HG03159 (cell line): ENCODE measurements around the gene ACTR3C.

Experiments
- ATAC-seq: cut with Tn5 transposase; IDR thresholded peaks from one replicate; pipeline ENCODE4 v1.9.1; 2021; ENCODE audit warnings: mild to moderate bottlenecking, moderate library complexity; ENCODE audit not compliant: unreplicated experiment

ACTR3C gene

GRCh38 chr7:150337179-150337578, 13.8 kb upstream of the ACTR3C start:
- no peak for ATAC-seq

- no peak for ATAC-seq
Measured at GRCh38 chr7:150336746-150337145, 13.4 kb upstream of the ACTR3C start.

- ATAC-seq, result no peak
Measured at GRCh38 chr7:150335774-150336112, 12.4 kb upstream of the ACTR3C start.

GRCh38 chr7:150335108-150335773, 11.9 kb upstream of the ACTR3C start:
- ATAC-seq, result no peak

- ATAC-seq, result no peak
Measured at GRCh38 chr7:150334108-150334507, 10.8 kb upstream of the ACTR3C start.

GRCh38 chr7:150333659-150334058, 10.3 kb upstream of the ACTR3C start:
- no peak for ATAC-seq

- no peak for ATAC-seq
Measured at GRCh38 chr7:150332852-150333635, 9.7 kb upstream of the ACTR3C start.

- no peak for ATAC-seq
Measured at GRCh38 chr7:150330211-150330885, 7.0 kb upstream of the ACTR3C start.

- ATAC-seq, result no peak
Measured at GRCh38 chr7:150329331-150330120, 6.2 kb upstream of the ACTR3C start.

GRCh38 chr7:150327308-150327707, 4.0 kb upstream of the ACTR3C start:
- ATAC-seq, result no peak

GRCh38 chr7:150326657-150327268, 3.4 kb upstream of the ACTR3C start:
- ATAC-seq, result no peak

GRCh38 chr7:150325901-150326300, 2.6 kb upstream of the ACTR3C start:
- no peak for ATAC-seq

GRCh38 chr7:150325110-150325611, 1.8 kb upstream of the ACTR3C start:
- no peak for ATAC-seq

GRCh38 chr7:150324373-150324961, 1.1 kb upstream of the ACTR3C start:
- no peak for ATAC-seq

GRCh38 chr7:150323682-150324372, 482 bp upstream of the ACTR3C start:
- ATAC-seq, result peak; percentile 26

- peak; percentile 41 for ATAC-seq
Measured at GRCh38 chr7:150322114-150322832, 1.1 kb downstream of the ACTR3C start.

GRCh38 chr7:150321788-150322113, 1.6 kb downstream of the ACTR3C start:
- ATAC-seq, result no peak

GRCh38 chr7:150317748-150318444, 5.4 kb downstream of the ACTR3C start:
- no peak for ATAC-seq
